ENCODE results near the gene PRR19.

Gene PRR19

DNA sequence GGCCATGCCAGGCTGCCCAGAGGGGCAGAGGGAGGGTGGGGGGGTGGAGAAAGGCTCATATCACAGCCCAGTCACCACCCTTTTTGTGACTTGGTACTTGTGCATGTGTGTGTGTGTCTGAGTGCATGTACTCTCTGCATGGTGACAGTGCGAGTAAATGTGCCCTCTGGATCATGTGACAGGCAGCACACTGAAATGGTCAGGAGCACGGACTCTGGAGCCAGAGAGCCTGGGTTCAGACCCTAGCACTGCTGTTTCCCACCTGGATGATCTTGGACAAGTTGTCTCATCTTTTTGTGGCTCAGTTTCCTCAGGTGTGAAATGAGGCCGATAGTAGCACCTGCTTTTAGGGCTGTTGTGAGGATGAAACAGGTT lies 30.9 kb upstream of the PRR19 start:
- DNase-seq: no peak

DNA sequence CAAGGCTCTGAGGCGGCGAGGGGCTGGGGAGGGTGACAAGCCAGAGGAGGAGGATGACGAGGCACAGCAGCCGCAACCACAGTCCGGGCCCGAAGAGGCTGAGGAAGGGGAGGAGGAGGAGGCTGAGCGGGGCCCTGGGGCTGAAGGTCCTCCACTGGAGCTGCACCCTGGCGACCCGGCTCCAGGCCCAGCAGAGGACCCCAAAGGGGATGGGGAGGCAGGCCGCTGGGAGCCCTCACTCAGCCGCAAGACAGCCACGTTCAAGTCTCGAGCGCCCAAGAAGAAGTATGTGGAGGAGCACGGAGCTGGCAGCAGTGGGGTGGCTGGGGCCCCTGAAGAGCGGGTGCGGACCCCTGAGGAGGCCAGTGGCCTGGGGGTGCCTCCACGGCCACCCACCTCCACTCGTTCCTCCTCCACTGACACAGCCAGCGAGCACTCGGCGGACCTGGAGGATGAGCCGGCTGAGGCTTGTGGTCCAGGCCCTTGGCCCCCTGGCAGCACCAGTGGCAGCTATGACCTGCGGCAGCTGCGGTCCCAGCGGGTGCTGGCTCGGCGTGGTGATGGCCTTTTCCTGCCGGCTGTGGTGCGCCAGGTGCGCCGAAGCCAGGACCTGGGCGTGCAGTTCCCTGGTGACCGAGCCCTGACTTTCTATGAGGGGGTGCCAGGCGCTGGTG lies 29.9 kb upstream of the PRR19 start:
- peak; percentile 41 for DNase-seq

GRCh38 chr19:42272535-42272897 lies 29.4 kb upstream of the PRR19 start:
- DNase-seq: no peak

- DNase-seq: no peak
These were observed 28.9 kb upstream of the PRR19 start for GRCh38 chr19:42272989-42273406.

DNA sequence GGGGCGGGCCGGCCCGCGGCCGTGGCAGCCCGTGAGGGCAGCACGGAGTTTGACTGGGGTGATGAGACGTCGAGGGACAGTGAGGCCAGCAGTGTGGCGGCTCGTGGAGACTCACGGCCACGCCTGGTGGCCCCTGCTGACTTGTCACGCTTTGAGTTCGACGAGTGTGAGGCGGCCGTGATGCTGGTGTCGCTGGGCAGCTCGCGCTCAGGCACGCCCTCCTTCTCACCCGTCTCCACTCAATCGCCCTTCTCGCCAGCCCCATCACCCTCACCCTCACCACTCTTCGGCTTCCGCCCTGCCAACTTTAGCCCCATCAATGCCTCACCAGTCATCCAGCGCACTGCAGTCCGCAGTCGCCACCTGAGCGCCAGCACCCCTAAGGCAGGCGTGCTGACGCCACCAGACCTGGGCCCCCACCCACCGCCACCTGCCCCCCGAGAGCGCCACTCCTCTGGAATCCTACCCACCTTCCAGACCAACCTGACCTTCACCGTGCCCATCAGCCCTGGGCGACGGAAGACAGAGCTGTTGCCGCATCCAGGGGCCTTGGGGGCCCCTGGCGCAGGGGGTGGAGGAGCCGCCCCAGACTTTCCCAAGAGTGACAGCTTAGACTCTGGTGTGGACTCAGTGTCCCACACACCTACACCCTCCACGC lies 28.4 kb upstream of the PRR19 start:
- DNase-seq: no peak

GRCh38 chr19:42274065-42274682 lies 27.8 kb upstream of the PRR19 start:
- no peak for DNase-seq

GRCh38 chr19:42275103-42275502 lies 26.8 kb upstream of the PRR19 start:
- no peak for DNase-seq

- no peak for DNase-seq
These were observed 26.4 kb upstream of the PRR19 start for GRCh38 chr19:42275517-42275916.

GRCh38 chr19:42276284-42276683 lies 25.6 kb upstream of the PRR19 start:
- DNase-seq: no peak

DNA sequence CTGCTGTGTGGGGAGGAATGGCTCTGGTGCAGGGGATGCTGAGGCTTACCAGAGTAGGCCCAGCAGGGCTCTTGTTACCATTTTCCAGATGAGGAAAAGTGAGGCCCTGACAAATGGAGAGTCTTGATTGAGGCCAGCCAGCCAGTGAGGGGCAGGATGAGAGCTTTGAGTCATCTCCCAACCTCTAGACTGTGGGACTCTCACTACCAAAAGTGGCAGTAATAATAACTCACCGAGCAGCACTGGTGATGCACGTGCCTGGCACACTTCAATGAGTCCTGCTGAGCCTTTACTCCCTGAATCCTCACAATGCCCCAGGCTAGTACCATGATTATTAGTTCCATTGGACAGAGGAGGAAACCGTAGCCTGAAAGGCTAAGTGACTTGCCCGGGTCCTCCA lies 25.1 kb upstream of the PRR19 start:
- DNase-seq: peak; percentile 89

DNA sequence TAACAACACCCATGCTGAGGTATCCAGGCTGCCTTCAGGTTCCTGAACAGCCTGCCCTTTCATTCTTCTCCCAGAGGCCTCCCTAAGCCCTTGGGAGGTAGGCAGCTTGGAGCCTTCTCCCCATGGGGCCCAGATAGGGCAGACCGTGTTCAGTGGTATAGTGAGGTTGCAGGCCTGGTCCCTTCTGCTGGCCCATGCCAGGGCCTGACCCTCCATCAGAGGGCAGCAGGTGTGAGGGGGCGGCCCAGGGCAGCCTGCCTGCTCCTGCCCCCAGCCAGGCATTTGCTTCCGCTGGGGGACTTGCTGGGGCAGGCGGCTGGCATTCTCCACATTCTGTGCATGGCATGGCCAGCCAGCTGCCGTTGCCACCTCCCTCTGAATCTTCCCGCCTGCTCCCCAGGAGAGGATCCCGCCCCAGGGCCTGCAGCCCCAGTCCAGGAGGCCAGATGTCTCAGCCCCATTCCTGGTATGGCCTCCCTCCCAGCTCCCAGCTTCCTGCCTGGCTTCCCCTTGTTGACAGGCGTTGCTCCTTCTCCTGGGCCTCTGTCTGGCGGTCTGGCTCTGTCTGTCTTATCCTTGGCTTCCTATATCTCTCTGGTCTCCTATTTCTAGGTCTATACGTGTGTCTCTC lies 24.0 kb upstream of the PRR19 start:
- DNase-seq: peak; percentile 95

GRCh38 chr19:42278452-42279154 lies 23.3 kb upstream of the PRR19 start:
- peak; percentile 81 for DNase-seq

DNA sequence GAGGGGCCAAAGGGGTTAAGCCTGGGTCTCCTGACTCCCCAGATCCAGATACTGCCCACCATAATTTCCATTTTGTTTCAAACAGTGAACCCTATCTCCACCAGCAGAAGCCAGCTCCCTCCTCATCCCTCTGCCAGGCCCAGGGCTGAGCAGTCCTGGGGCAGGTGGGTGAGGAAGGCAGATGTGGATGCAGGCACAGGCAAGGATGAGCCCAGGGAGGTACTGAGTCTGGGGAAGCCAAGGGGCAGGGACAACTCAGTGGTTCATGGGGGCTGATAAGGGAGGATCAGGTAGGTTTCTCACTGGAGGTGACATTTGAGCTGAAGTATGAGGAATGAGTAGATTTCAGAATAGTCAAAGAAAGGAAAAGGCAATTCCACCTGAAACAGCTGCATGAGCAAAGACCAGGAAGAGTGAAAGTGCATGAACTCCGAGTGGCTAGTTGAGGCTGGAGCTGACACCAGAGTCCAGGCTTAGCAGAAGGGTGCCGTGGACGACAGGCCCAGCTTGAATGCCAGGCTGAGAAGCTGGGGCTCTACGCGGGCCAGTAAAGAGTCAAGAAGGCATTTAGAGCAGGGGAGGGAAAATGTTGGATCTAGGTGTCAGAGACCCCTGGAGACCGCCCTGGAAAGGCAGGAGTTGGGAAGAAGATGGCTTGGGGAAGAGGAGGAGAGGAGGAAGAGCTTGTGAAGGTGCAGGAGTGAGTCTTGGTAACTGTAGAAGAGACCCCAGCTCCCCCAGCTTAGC lies 22.6 kb upstream of the PRR19 start:
- no peak for DNase-seq

DNA sequence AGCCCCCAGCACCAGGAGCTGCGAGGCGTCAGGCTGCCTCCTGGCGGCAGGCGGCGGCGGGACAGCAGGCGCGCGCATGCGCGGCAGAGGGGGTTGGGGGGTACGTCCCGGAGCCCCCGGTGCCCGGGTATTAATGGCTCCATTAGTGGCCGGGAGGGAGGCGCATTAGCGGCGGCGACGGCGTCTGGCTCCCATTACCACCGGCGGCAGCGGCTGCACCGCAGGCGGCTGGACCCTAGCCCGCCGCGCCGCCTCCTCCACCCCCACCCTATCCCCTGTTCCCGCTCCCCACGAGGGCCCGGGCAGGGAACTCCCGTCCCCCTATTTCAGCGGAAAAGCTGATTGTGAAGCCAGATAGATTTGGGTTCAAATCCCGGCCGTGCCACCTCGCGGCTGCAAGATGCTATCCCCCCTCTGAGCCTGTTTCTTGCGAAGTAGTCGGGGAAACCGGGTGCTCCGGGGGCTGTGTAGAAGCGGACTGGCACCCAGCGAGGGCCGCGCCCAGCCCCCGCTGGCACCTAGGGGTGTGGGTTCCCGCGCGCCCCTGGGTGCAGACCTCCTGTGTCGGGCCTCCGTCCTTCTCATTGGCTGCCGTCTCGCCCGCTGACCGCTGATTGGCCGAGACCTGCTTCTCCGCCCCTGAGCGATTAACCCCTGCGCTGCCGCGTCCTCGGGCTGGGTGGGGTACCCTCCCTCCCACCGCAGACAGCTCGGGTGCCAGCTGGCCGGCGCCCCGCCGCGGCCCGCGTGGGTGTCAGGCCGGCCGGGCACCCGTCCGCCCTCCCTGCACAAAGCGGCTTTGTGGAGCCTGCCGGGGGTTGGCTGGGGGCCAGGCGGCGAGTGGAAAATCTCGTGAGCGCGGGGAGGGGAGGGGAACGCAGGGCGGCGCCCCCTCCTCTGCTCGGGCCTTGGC lies 21.8 kb upstream of the PRR19 start:
- DNase-seq: peak; percentile 99

DNA sequence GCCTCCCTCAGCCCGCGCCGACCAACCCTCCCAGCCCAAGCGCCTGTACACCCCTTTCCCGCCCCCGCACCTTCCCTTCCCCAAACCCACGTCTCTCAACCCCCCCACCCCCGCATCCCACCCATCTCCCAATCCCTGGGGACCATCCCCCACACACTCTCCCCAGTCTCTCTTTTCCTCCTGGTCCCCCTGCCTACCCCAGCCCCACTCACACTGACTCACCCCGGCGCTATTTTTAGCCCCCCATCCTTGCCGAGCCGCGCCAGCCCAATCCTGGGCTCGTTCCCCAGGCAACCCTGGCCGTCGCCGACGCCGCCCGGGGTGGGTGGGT lies 21.2 kb upstream of the PRR19 start:
- DNase-seq: no peak

- peak; percentile 99 for DNase-seq
These were observed 20.6 kb upstream of the PRR19 start for GRCh38 chr19:42281146-42281826.

DNA sequence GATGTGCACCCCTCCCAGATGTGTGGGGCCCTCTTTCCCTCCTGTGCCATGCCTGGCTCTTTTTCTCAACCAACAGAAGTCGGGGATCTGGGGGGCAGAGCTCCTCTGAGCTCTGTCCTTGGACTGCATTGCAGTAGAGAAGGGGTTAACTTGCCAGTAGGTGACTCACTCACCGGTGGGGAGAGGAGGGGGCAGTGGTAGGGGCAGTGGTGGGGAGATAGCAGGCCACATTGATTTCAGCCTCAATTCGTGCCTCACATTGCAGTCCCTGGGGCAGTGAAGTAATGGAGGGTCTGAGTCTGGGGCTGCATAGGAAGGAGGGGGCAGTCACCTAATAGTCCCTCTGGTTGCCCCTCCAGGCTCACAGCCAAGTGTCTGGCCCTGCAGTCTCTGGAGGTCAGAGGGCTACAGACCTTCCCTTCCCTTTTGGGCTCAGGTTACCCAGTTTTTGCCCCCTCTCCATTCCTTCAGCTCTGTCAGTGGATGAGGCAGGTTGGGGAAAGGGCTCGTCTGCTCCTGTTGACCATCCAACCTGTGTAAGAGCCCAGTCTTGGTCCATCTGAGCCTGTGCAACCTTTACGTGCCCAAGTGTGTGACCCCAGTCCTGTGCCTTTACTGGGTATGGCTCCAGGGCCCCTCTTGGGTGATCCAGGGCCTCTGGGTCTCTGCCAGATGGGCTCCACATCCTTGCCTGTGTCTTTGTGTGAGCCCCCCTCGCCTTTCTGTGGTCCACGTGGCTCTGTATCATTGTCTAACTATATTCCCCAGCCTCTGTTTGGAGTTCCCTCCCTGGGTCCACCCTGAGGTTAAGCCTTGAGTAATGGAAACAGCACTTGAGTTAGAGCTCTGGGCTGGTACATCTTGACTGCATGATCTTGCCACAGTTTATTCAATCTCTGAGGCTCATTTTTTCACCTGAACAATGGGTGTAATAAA lies 19.8 kb upstream of the PRR19 start:
- peak; percentile 97 for DNase-seq

- DNase-seq: no peak
These were observed 19.1 kb upstream of the PRR19 start for GRCh38 chr19:42282819-42283187.

DNA sequence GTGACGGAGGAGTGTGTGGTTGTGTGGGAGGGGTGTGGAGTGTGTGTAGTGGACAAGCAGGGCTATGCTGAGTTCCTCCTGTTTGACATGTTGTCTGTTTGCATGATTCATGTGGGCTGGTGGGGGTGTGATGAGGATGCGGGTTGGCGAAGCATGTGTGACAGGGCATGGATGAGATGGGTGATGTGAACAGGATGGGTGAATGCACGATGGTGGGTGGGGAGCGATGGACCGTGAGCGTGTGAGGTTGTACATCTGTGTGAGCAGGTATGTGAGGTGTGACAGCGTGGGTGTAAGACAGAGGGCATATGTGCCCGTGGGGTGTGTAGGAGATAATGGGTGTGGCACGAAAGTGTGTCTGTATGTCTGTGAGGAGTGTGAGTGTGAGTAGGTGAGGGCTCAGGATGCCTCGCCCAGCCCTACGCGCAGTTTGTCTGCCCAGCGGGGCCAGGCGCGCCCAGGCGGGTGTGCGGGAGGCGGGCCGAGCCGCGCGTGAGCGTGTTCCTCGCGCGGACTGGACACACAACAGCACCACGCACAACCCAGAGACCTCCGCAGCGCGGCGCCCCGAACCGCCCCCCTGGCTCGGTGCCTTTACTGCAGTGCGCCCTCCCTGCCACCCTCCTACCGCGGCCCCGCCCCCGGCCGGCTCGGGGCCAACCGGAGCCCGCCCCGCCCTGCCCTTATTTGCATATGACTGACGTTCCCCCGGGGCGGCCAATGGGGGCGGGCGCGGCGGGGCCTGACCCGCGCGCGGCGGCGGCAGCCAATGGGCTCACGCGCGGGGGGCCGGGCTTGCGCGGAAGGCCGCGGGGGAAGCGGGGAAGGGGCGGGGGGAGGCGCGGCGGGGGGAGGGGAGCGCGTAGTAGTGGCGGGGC lies 18.5 kb upstream of the PRR19 start:
- DNase-seq: peak; percentile 99
